Cerebellar nuclear complex (tissue), 1 donor: ENCODE measurements around the gene RIMBP2.

Experiments used
- DNase-seq, 2 experiments: peaks; one replicate each; lab custom pipeline; 2025; lab: John Stamatoyannopoulos, UW

Gene RIMBP2

GRCh38 chr12:130504840-130505175 is 211.3 kb downstream of the RIMBP2 start:
- no peak for DNase-seq

GRCh38 chr12:130504110-130504839 is 211.8 kb downstream of the RIMBP2 start:
- DNase-seq: no peak

GRCh38 chr12:130501821-130502220 is 214.3 kb downstream of the RIMBP2 start:
- no peak for DNase-seq

GRCh38 chr12:130500835-130501330 is 215.2 kb downstream of the RIMBP2 start:
- no peak for DNase-seq

- DNase-seq: no peak
These were observed 216.6 kb downstream of the RIMBP2 start for GRCh38 chr12:130499474-130499873.

GRCh38 chr12:130498589-130499385 is 217.3 kb downstream of the RIMBP2 start:
- no peak for DNase-seq

- DNase-seq: no peak
These were observed 218.1 kb downstream of the RIMBP2 start for GRCh38 chr12:130497991-130498390.

GRCh38 chr12:130497321-130497720 is 218.8 kb downstream of the RIMBP2 start:
- DNase-seq: no peak

GRCh38 chr12:130496516-130497120 is 219.5 kb downstream of the RIMBP2 start:
- no peak for DNase-seq

- DNase-seq: no peak
These were observed 220.9 kb downstream of the RIMBP2 start for GRCh38 chr12:130495156-130495555.

GRCh38 chr12:130494736-130495135 is 221.4 kb downstream of the RIMBP2 start:
- no peak for DNase-seq

- no peak for DNase-seq
These were observed 222.1 kb downstream of the RIMBP2 start for GRCh38 chr12:130493951-130494350.

- no peak for DNase-seq
These were observed 224.4 kb downstream of the RIMBP2 start for GRCh38 chr12:130491421-130492357.

GRCh38 chr12:130490674-130491073 is 225.4 kb downstream of the RIMBP2 start:
- no peak for DNase-seq

- DNase-seq: no peak
These were observed 226.8 kb downstream of the RIMBP2 start for GRCh38 chr12:130489293-130489692.

- no peak for DNase-seq
These were observed 227.8 kb downstream of the RIMBP2 start for GRCh38 chr12:130488358-130488710.

GRCh38 chr12:130487636-130488357 is 228.3 kb downstream of the RIMBP2 start:
- DNase-seq: no peak

- DNase-seq: no peak
These were observed 229.1 kb downstream of the RIMBP2 start for GRCh38 chr12:130486891-130487416.

- DNase-seq: no peak
These were observed 230.0 kb downstream of the RIMBP2 start for GRCh38 chr12:130486146-130486435.

GRCh38 chr12:130485291-130486145 is 230.6 kb downstream of the RIMBP2 start:
- DNase-seq: no peak
